HL-60 (cell line): Measurements from ENCODE around the gene TAOK2.

Source experiments
- DNase-seq, 2 experiments: peaks; one replicate each; pipeline ENCODE4 v3.0.0-alpha.2; 2010 to 2020; ENCODE audit warnings: low read depth in 1 of 2, low spot score in 1 of 2
- H3K27ac ChIP-seq: fragments of 250-450 bp; sonication (Bioruptor Pico); replicated peaks from 2 replicates; pipeline ENCODE4 v1.5.1; 2020; ENCODE audit warnings: mild to moderate bottlenecking, moderate library complexity
- H3K27me3 ChIP-seq: fragments of 250-450 bp; sonication (Bioruptor Pico); 2 replicates; pipeline ENCODE4 v1.5.1; 2021; ENCODE audit warnings: mild to moderate bottlenecking, moderate library complexity; ENCODE audit not compliant: insufficient read depth, poor library complexity, severe bottlenecking
- H3K4me3 ChIP-seq: replicated peaks from 2 replicates; pipeline ENCODE4 v1.5.1; 2011; ENCODE audit warnings: mild to moderate bottlenecking, control low read depth, low read length; ENCODE audit not compliant: insufficient read depth
- CTCF ChIP-seq: IDR thresholded peaks from one replicate; pipeline ENCODE4 v1.5.1; 2011; ENCODE audit warnings: low read length, control low read depth, inconsistent platforms; ENCODE audit not compliant: insufficient read depth
- GABPA ChIP-seq: IDR thresholded peaks from 2 replicates; pipeline ENCODE4 v1.6.1; 2012; ENCODE audit warnings: low read depth
- POLR2AphosphoS5 ChIP-seq: IDR thresholded peaks from 2 replicates; pipeline ENCODE4 v1.6.1; 2012; ENCODE audit warnings: low read depth
- REST ChIP-seq: IDR thresholded peaks from 2 replicates; pipeline ENCODE4 v1.6.1; 2012; ENCODE audit warnings: low read depth; ENCODE audit not compliant: insufficient replicate concordance
- SPI1 ChIP-seq: IDR thresholded peaks from 2 replicates; pipeline ENCODE4 v1.6.1; 2012; ENCODE audit warnings: low read depth, mild to moderate bottlenecking, borderline replicate concordance

TAOK2 gene

DNA sequence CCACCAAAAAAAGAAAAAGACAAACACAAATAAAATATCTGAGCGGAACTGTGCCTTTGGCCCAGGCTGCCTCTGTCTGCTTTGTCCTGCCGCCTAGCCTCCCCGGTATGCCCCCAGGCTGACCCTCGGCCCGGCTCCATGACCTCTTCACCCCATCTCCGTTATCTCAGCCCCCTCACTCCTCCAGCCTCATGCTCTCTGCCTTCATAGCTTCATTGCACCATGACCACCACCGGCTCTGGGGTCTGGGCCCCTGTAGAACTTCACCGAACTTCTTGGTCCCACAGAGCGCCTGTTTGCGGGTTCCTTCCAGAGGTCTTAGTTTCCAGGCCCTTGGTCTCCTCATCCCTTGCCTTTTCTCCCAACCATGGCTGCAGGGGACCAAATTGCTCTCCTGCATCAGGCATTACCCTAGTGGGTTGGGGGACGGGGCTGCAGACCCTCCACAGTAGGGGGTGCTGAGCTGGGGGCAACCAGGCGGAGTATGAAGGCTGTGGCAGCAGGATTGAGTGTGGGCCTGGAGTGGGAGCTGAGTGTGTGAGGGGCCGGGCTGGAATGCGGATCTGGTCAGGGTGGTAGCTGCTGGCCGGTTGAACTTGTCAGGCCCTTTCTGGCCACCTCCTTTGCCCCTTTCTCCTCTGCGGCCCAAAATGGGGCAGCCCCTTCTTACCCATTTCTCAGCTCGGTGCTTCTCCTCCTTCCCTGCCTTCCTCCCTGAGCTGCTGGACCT, 14.8 kb downstream of the TAOK2 start:
- Histone ChIP-seq H3K4me3 (no peak overlapping the region), H3K27me3 (no peaks in the 10 kb centered on the region), H3K27ac (no peak overlapping the region)
- no peak for TF ChIP-seq SPI1
- TF ChIP-seq GABPA, result no peak
- TF ChIP-seq CTCF, result no peak
- TF ChIP-seq POLR2AphosphoS5, result no peak
- no peak for TF ChIP-seq REST
- DNase-seq, result no peak

DNA sequence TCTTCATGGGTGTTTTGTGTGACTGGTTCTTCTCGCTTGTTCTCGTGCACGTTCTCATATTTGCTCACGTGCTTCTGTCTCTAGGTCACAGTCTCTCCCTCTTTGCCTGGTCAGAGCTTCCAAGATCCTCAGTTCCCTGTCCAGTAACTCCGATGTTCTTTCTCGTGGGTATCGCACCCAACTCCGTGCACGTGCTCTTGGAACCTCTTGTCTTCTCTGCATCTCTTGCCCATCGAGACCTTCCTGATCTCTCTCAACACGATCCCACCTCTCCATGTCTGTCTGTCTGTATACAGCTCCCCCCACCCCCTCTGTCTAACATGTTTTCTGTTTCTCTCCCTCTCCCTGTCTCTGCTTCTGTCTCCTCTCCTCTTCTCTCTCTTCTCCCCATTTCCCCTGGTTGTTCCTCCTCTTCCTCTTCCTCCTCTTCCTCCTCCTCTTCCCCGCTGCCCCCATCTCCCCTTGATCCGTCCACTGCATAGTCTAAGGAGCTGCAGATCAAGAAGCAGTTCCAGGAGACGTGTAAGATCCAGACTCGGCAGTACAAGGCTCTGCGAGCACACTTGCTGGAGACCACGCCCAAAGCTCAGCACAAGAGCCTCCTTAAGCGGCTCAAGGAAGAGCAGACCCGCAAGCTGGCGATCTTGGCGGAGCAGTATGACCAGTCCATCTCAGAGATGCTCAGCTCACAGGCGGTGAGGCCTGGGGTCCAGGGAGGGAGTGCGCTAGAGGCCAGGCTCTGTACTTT, 15.6 kb downstream of the TAOK2 start:
- DNase-seq, result no peak
- H3K27ac ChIP-seq, result no peak overlapping the region
- no peaks in the 10 kb centered on the region for H3K27me3 ChIP-seq
- no peak overlapping the region for H3K4me3 ChIP-seq
- TF ChIP-seq REST (no peak), GABPA (no peak), POLR2AphosphoS5 (no peak), CTCF (no peak), SPI1 (no peak)

DNA sequence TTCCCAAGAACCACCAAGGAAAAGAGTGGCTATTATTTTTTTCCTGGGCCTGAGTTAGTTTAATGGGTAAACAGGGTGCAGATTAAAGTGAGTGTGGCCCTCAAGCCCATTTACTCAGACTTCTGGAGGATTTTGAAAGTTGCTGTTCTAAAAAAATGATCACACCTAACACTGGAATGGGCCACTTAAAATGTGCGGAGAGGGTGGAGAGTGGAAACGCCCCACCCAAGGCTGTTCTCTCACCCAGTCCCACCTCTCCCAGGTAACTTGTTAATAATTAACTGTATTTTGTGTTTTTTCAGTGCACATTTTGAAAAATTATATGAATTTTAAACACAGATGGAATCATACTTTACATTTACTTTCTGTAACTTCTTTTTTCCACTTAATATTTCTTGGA, 16.4 kb downstream of the TAOK2 start:
- DNase-seq, result no peak
- Histone ChIP-seq H3K4me3 (no peak overlapping the region), H3K27me3 (no peaks in the 10 kb centered on the region)

More for the DNA sequence above, 16.4 kb downstream of the TAOK2 start:
- TF ChIP-seq GABPA, result no peak
- no peak for TF ChIP-seq SPI1
- TF ChIP-seq POLR2AphosphoS5, result no peak
- no peak for TF ChIP-seq REST
- no peak for TF ChIP-seq CTCF
- H3K27ac ChIP-seq, result no peak overlapping the region
